HFF-Myc (cell line): ENCODE data around the gene ELMO1.

Experiments
- DNase-seq: peaks from one replicate; pipeline ENCODE4 v3.0.0-alpha.2; 2011; ENCODE audit warnings: low read depth; ENCODE audit errors: extremely low read depth
- H3K4me3 ChIP-seq: replicated peaks from 2 replicates; pipeline ENCODE4 v1.5.1; 2011; ENCODE audit warnings: low read depth, mild to moderate bottlenecking, control low read depth, low read length
- TF ChIP-seq, protein P1 (sequence below): IDR thresholded peaks from 2 replicates; pipeline ENCODE4 v1.5.1; 2012; ENCODE audit warnings: mild to moderate bottlenecking, low read depth, low read length, control low read depth; ENCODE audit errors: missing control alignments

ELMO1 gene

DNA sequence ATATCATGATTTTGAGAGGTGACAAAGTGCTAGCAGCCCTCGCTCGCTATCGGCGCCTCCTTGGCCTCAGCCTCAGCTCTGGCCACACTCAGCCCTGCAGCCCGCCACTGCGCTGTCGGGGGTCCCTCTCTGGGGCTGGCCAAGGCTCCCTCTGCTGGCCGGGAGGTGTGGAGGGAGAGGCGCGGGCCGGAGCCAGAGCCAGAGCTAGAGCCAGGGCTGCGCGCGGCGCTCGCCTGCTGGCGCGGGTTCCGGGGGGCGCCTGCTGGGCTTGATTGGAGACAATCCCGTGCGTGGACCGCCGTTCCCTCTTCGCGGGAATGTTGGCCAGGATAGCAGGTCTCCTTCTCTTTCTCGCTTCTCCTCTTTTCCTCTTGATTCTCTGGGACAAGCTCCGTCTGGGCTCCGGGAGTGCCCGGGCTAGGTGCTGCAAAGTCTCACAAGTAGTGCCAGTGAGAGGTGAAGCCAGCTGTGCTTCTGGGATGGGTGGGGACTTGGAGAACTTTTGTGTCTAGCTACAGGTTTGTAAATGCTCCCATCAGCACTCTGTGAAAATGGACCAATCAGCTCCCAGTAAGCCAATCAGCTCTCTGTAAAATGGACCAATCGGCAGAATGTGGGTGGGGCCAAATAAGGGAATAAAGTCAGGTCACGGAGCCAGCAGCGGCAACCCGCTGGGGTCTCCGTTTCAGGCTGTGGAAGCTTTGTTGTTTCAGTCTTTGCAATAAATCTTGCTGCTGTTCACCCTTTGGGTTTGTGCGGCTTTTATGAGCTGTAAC is 43.4 kb upstream of the ELMO1 start:
- DNase-seq = no peak
- TF ChIP-seq, protein P1, sequence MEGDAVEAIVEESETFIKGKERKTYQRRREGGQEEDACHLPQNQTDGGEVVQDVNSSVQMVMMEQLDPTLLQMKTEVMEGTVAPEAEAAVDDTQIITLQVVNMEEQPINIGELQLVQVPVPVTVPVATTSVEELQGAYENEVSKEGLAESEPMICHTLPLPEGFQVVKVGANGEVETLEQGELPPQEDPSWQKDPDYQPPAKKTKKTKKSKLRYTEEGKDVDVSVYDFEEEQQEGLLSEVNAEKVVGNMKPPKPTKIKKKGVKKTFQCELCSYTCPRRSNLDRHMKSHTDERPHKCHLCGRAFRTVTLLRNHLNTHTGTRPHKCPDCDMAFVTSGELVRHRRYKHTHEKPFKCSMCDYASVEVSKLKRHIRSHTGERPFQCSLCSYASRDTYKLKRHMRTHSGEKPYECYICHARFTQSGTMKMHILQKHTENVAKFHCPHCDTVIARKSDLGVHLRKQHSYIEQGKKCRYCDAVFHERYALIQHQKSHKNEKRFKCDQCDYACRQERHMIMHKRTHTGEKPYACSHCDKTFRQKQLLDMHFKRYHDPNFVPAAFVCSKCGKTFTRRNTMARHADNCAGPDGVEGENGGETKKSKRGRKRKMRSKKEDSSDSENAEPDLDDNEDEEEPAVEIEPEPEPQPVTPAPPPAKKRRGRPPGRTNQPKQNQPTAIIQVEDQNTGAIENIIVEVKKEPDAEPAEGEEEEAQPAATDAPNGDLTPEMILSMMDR = no peak
- no peak overlapping the region for H3K4me3 ChIP-seq

DNA sequence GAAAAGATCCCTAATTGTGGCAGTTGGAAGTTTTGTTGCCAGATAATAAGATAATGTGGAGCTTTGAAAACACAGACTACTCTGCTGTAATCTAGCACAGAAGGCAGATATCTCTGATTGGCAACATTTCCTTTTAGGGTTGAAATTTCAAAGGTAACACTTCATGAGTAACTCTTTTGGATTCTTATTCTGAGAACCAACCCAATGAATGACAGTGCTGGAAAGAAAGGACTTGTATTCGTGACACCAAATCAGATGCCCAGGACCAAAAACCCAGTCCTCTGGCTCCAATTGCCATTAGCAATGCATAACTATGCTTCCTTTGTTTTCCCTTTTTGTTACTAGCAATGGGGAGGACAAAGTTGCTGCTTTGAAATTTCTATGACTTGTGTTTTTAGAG is 41.0 kb upstream of the ELMO1 start:
- no peak overlapping the region for H3K4me3 ChIP-seq
- TF ChIP-seq, protein P1 = no peak
- DNase-seq = no peak

DNA sequence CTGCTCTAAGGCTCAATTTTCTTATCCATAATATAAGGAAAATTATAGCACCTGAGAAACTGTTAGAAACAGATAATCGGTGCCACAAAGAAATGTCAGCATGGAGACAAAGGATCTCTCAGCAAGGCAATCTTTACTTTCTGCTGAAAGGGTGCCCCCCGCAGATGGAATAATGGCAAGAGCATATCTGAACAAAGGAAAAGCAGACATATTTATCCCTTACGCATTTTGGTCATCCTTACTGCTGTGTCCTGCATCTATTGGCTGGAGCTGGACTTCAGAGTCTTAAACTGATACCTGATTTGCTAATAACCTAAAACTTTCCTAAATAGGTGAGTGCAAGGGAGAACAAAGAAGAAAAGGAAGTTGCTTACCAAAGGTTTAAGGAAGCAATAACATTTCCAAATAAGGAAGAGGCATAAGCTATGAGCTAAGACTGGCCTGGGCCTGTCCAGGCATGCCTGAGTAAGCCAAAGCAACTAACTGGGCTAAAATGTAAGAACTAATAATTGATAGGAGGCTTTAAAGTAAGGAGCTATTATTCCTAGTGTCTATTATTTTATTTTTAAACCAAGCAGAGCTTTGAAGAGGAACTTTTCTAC is 39.6 kb upstream of the ELMO1 start:
- TF ChIP-seq, protein P1 = no peak
- H3K4me3 ChIP-seq = no peak overlapping the region
- peak; percentile 1 for DNase-seq

DNA sequence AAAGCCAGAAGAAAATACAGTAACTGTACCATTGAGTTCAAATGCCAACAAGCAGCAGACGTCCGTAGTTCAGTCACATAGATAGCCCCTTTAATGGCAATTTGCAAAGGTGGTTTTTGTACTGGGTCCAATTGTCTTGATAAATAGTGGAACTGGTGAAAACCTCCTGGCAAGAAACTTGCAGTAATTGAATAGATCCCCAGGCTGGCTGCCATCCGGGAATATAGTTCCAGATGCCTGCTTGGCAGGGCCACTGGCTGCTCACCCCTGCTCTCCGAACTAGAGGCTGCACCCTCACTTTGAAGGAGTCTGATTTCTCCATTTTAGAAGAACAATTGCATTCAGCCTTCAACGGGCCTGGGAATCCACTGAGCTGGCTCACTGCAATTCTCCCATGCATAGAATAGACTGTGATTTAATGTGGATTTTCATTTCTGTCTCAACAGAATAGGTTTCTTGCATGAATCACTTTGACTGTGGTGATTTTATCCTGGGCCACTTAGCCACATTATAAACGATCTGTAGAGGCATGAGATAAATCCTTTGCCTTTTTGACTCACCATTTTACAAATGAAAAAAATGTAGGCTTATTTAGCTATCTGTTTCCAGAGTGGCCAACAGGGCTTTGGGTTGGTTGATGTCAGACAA is 35.9 kb upstream of the ELMO1 start:
- TF ChIP-seq, protein P1 = no peak
- DNase-seq = no peak

DNA sequence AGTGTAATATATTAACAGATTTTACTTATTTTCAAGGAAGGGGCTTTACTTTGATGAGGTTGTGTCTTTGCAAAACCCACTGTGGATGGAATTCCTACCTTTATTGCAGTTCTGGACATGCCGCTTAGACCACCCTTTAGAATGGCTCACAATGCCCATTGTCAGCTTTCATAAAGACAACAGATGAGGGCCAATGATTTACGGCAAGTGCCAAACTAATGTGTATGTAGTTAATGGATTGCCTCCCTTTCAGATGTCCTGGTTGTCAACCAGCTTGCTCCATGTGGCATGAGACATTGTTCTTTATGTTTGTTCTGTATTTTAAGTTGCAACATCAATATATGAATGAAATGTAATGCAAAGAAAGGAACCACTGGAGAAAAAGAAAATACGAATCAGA is 35.0 kb upstream of the ELMO1 start:
- no peak for DNase-seq
- no peak overlapping the region for H3K4me3 ChIP-seq
- TF ChIP-seq, protein P1 = no peak

More for the DNA sequence above, 35.9 kb upstream of the ELMO1 start:
- H3K4me3 ChIP-seq = no peak overlapping the region

DNA sequence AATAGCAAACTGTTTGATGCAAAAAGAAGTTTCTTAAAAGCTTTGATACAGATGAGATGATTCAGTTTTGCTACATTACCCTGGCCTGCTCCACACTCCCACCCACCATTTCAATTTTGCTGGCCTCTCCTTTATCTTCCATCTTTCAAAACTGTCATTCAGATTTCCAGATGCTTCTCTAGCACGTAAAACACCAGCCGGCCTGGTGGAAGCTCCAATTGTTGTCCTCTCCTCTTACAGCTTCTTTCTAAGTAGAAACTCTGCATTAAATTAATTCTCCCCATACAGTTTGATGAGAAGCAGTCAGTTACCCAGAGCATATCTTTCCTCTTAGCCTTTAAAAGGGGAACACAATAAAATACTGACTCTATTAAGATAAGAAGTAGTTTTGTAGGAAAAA is 34.3 kb upstream of the ELMO1 start:
- H3K4me3 ChIP-seq = no peak overlapping the region
- TF ChIP-seq, protein P1 = no peak
- DNase-seq = no peak
